ENCODE data around the gene SCRN1.

The SCRN1 gene

DNA sequence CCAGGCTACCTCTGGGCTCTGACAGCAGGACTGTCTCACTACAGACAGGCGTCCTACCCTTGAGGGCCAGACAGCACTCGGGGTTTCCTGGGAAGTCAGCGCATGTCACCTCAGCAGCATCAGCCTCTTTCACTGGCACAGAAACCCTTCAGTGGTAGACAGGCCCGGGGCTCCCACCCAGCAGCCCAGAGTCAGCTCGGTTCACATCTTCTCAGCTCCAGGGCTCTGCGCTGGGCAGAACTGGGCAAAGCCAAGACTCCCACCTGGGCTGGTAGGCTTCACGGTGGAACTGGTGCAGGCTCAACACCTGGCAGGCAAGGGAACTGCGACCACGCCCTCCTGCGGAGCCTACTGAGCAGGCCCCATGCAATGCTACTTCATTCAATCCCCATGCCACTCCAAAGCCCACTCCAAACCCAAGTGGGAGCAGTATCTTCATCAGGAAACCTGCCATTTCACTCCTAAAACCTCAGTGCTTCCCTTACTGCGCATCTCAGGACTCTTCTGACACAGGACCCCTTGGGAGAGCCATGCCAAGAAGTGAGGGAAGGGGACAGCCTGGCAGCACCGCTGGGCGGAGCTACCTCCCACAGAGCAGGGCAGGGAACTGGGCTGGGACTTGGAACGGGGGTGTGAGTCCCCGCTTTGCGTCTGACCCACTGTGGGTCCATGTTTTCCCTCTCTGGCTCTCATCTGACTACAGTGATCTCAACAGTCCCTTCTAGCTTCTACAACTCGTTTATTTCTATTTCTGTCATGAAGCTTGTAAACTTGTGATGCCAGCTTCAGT, 60.4 kb downstream of the SCRN1 start:
- DNase-seq (ENCODE audit: low read depth in 1 of 2, low spot score in 1 of 2) = no peak

DNA sequence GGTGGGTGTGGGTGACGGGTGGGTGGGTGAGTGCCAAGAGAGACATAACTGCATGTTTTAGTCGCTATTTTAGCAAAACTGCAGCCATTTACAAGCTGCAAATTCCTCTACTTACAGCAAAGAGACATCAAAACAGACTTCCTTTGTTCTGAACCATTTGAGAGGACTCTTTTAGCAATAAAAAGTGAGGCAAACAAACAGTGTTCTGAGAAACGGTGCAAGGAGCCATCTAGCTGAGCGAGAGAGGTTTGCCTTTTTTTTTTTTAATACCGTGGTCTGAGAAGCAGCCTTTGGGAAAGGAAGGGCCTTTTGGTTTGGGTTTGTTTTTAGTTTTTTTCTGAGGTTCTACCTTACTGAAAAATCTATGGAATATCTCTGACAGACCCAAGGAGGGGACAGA, 62.9 kb downstream of the SCRN1 start:
- no peak for DNase-seq (ENCODE audit: low read depth in 1 of 2, low spot score in 1 of 2)

DNA sequence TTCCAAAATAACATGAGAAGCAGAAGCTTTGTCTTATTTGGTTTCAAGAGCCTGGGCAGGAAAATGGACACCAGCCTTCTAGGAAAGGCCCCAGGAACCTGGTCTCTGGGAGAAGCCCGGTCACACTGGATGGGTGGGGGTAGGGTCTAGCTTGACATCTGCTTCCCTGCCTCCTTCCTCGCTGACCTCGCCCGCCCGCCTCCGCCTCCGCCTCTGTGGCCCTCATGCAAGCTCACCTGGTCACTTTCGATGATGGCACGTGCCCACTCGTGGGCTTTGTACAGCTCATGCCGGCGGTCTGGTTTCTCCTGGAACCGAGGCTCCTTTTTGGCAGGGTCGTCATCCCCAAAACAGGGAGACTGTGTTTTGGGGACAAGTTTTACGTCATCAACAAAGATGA, 63.4 kb downstream of the SCRN1 start:
- DNase-seq (ENCODE audit: low read depth in 1 of 2, low spot score in 1 of 2) = no peak

DNA sequence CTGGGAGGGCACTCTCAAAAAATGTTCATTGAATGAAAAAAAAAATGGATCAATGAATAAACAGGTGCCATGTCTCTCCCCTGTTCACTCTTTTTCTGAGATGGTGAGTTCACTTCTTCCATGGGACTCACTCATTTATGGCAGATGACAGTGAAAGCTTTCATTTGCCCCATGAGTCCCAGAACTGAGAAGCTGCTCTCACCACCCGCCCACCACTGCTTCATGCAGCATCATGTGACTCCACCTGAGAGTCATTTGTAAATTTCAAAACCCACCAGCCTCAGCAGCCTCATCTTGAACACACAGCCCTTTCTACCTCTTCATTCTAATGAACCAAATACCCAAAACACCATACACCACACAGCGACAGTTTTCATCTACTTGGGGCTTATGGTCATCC, 64.9 kb downstream of the SCRN1 start:
- DNase-seq (ENCODE audit: low read depth in 1 of 2, low spot score in 1 of 2) = no peak

DNA sequence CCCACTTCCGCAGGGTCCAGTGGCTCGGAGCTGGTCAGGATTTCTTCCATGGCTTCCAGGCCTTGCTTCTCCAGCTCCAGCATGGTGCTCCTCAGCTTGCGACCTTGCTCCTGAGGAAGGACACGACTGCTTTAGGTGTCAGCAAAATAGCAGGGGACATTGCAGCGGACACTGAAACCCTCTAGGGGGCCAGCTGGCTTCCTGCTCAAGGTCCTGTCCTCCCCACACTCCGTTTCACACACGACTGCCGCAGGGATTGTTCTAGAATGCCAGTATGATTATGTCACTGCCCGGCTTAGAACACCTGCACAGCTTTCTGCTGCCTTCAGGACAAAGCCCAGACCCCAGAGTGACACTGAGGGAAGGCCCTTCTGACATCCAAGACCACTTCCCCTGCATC, 65.6 kb downstream of the SCRN1 start:
- no peak for DNase-seq (ENCODE audit: low read depth in 1 of 2, low spot score in 1 of 2)

DNA sequence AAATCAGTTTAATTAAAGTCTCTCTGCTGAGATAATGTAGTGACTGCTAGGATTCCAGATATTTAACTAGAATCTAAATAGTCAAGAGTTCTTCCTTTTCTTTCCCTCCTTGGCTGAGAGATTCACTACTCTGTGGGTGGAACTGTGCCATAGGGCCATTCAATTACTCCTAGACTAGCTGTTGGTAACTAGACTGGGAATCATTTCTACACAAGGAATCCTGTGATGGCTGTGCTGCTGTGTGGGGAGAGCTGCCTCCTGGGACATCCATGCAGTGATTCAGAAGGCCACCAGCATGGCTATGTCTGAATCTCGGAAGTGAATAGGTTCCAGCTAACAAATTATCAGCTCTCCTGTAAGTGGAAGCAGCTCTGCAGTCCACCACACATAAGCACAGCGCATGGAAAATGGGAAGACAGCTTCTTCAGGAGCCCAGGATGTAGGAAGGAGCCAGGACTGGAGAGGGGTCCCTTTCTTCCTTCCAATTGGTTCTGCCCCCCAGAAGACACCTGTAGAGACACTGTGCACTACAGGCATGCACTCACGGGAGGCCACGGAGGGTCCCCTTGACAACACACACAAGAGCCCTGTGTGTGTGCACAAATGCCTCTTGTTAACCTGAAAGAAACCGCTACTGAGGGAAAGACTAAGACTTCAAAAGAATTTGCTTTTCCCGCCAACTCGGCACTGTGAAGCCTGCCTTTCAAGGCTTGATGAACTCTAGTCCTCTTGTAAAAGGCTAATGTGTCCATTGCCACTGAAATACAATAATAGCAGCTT, 66.5 kb downstream of the SCRN1 start:
- no peak for DNase-seq (ENCODE audit: low read depth in 1 of 2, low spot score in 1 of 2)

DNA sequence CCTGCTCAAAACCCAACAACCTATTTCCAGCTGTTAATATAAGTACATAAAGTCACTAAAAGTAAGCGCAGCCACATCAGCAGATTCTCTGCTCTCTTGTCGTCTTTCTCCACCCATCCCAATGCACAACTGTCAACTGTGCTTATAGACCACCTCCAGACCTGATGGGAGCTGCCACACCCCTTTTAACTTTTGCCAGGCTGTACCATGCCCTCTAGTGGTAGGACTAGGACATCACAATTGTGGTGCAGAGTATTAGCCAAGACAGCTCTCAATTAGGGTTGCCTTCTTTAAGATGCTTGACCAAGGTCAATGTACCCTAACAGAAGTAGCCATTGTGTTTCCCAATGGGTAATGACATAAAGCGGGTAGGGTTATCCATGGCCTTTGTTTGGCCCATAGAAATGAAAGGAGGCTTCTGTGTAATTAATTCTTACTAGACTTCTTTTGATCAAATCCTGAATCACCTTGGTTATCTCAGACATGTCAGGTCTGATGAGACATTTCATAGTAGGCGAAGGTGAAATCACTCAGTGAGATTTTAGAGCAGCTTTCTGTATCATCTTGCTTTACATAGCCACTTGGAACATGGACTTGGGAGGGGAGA, 68.1 kb downstream of the SCRN1 start:
- DNase-seq (ENCODE audit: low read depth in 1 of 2, low spot score in 1 of 2) = peak in 1 of 2 donors; percentile 33

DNA sequence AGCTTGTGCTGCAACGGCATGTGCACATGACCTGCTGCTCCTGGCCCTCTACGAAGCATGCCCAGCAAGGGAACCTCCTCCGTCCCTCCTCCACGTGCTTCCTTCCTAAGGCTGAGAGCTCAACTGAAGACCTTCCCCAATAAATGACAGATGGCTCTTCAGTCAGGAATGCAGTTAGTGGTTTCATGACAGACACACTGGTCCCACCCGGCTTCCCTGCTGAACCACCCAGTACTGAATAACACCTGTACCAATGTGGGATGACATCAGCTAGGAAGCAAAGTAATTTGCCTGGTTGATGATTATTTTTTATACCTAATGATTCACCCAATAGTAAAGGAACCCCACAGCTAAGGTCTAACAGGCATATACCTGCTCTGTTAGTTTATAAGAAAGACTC, 69.1 kb downstream of the SCRN1 start:
- DNase-seq (ENCODE audit: low read depth in 1 of 2, low spot score in 1 of 2) = no peak

DNA sequence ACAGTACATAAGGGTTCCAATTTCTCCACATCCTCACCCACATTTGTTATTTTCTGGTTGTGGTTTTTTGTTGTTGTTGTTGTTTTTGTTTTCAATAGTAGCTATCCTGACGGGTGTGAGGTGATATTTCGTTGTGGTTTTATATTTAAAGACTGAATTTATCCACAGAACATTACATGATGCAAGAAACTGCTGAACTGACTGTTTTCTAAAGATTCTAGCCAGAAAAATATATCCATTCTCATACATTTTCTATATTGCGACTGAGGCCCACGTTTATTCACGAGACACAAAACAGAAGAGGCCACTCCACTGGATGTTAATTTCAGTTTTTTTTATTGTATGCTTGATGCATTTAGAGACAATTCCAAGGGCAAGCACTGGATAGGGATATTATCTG, 69.8 kb downstream of the SCRN1 start:
- DNase-seq (ENCODE audit: low read depth in 1 of 2, low spot score in 1 of 2) = no peak

DNA sequence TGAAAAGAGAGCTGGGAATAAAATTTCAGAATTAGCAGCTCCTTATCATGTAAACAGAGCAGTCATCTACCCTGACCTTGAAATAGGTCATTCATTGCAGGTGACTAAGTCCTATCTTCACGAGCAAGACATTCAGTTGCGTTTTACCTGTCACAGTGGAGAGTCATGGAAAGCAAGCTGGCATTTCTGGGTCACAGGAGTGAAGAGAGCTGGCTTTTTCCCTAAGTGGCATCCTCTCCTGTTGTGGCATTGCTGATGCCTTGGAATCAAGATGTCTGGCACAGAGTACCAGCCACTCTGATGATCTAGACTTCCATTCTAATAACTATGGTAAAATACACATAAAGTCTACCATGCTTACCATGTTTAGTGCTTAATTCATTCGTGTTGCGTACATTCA, 70.8 kb downstream of the SCRN1 start:
- no peak for DNase-seq (ENCODE audit: low read depth in 1 of 2, low spot score in 1 of 2)

DNA sequence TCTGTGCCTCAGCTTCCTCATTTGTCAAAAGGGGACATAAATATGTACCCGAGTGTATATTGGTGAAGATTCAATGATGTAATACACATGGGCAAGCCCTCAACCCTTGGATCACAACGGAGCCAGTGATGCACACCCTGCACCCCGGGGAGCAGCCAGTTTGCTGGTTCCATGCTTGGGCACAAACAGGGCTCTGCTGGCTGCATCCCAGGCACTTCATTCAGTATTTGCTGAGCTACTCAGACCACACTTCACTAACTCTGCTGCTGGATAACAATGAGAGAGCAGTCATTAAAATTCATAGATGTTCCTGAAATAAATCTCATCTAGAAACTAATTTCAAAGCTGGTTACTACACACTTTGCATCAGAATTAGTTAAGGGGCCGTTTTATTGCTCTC, 72.0 kb downstream of the SCRN1 start:
- DNase-seq (ENCODE audit: low read depth in 1 of 2, low spot score in 1 of 2) = no peak

DNA sequence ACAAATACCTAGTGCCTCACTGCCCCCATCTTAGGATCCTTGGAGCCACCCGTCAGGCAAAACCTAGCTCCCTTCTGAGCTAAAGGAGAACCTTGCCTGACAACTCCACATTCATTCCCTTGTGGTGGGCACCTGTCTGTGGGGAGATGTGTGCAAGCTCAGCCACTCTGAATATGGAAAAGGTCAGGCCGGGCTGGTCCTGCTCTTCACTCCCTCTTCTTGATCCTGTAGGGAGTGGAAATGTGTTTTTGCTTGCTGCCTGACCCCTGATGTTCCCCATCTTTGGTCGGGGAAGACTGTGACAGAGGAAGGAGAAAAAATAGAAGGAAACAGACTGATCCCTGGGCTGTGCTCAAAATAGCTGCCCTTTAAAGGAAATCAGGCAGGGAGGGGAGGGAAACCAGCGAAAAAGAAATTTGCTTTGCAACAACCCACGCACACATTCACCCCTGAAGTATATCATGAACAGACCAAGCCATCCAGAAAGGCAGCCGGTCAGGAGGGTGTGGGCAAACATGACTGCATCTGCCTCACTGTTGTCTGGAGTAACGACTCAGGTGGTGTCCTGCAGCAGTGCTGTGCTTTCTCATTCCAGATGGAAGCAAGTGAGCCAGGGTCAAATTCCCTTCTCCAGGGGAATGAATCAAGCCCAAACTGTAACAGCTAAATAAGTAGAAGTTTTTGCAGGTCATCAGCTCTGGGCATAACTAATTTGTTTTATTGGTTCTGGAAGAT, 74.0 kb downstream of the SCRN1 start:
- no peak for DNase-seq (ENCODE audit: low read depth in 1 of 2, low spot score in 1 of 2)

DNA sequence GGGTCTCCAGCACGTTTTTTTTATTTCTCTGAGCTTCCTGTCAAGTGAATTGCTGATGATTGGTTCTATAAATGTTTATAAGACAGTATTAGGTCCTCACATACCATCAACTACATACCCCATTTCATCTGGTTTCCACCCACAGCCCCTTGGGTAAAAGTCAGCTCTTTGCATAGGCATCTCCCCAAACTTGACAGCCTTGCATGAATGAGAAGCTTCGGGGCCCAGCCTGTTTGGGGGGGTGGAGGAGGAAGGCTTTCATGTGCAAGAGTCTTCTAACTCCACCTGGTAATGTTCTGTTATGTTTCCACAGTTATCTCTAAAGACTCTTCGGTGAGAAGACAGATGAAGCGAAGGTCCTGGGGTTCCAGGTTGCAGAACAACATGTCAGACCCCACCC, 75.4 kb downstream of the SCRN1 start:
- no peak for DNase-seq (ENCODE audit: low read depth in 1 of 2, low spot score in 1 of 2)

DNA sequence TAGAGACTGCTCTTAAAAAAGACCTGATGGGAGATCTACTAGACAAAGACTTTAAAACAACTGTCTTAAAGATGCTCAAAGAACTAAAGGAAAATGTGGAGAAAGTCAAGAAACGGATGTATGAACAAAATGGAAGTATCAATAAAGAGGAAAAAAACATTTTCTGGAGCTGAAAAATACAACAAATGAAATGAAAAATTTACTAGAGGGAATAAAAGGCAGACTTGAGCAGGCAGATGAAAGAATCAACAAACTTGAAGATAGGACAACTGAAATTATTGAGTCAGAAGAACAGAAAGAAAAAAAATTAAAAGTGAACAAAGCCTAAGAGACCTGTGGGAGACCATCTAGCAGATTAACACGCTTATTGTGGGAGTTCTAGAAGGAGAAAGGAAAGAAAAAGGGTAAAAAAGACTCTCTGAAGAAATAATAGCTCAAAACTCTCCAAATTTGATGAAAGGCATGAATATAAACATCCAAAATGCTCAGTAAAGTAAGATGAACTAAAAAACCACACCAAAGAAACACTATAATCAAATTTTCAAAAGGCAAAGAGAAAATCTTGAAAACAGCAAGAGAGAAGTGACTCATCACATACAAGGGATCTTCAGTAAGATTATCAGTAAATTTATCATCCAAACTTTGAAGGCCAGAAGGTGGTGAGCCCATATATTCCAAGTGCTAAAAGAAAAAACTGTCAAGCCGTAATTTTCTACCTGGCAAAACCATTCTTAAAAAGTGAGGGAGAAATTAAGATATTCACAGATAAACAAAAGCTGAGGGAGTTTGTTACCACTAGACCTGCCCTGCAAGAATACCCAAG, 83.2 kb downstream of the SCRN1 start:
- no peak for DNase-seq (ENCODE audit: low read depth in 1 of 2, low spot score in 1 of 2)

DNA sequence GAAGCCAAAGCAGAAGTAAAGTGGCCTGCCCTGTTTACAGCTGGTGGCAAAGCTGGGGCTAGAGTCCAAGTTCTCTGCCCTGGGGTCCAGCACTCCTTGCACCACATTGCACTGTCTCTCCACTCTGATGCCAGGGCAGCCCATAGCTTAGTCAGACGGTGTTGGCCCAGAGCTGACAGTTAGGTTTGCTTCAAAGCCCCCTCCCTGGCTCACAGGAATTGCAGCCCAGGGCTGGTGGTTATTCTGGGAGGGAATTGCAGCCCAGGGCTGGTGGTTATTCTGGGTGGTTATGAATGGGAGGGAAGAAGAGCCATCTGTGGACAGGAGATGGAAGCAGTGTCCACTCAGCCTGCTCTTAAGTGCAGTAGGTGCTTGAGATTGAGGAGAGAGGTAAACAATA, 88.9 kb downstream of the SCRN1 start:
- DNase-seq (ENCODE audit: low read depth in 1 of 2, low spot score in 1 of 2) = no peak

DNA sequence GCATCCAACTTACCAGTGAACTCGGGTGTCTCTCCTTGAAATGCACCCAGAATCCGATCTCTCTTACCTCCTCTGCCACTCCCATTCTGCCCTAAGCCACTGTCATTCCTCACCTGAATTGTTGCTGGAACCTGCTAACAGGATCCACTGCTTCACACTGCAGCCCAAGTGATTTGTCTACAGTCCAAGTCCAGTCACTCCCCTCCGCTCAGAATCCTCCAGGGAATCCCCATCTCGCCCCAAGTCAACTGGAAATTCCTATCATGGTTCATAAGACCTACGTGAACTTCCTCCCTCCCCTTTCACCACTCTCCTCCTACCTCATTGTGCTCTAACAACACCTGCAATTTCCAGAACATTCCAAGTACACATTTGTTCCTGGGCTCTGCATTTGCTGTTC, 91.3 kb downstream of the SCRN1 start:
- no peak for DNase-seq (ENCODE audit: low read depth in 1 of 2, low spot score in 1 of 2)

DNA sequence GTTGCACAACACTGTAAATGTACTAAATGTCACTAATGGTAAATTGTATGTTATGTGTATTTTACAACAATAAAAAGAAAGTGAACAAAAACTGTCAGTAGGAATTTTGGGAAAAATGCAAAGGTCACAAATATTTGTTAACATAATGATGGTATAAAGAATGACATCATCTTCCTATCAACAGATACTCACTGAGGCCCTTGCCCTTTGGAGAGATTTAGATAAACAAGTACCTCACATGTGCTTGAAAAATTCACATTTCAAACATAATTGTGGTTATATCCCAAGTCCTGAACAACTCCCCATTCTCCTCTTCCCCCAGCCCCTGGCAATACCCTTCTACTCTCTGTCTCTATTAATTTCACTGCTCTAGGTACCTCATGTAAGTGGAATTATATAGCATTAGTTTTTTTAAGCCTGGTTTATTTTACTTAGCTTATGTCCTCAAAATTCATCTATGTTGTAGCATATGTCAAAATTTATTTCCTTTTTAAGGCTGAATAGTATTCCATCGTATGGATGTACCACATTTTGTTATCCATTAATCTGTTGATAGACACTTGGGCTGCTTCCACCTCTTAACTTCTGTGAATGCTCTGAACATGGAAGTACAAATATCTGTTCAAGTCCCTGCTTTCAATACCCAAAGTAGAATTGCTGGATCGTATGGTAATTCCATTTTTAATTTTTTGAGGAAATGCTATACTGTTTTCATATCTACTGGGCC, 92.8 kb downstream of the SCRN1 start:
- DNase-seq (ENCODE audit: low read depth in 1 of 2, low spot score in 1 of 2) = no peak

DNA sequence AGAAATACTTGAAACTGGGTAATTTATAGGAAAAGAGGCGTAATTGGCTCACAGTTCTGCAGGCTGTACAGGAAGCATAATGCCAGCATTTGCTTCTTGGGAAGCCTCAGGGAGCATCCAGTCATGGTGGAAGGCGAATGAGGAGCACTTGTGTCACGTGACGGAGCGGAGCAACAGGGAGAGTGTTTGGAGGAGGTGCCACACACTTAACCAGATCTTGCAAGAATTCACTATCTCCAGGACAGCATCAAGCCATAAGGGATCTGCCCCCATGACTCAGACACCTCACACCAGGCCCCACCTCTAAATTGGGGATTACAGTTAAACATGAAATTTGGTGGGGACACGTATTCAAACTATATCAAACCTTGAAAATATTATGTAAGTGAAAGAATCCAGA, 94.0 kb downstream of the SCRN1 start:
- no peak for DNase-seq (ENCODE audit: low read depth in 1 of 2, low spot score in 1 of 2)

DNA sequence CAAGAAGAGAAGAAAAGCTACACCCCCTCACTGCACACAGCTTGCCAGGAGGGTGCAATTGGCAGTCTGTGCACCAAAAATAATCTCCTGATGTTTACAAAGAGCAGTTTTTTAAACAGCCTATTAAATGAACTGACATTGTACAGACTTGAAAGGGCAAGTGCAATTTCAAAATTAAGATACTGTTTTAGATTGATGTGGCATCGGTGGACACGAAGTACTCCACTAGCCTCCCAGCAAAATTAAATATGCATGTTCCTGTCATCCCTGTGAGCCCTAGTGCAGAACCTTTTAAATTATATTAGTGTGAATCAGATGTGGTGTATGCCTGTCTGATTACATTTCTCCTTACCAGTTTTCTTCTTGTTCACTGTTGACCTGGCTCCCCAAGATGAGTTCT, 95.3 kb downstream of the SCRN1 start:
- DNase-seq (ENCODE audit: low read depth in 1 of 2, low spot score in 1 of 2) = no peak

DNA sequence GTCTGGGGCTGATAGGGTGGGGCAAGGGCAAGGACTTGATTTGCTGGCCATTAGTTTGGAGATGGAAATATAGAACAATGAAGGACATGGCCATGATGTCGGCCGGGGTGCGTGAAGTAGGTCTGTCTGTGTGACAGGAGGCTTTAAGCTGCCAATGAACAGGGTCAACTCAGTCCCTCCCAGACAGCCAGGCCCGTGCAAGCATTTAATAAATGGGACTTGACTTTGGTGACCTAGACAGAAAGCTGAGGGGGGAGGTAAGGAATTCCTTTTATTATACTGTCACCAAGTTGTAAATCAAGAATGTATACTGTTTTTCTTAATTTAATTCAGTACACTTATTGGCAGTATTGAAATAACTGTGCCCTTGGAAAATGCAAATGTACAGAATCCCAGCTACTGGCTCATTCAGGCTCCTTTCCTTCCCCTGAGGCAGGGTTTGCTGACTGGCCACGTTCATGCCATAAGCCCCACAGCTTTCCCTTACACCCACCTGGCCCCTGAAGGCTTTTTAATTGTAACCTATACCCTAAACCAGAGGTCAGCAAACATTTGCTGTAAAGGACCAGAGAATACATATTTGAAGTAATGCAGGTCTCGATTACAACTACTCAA, 96.1 kb downstream of the SCRN1 start:
- DNase-seq (ENCODE audit: low read depth in 1 of 2, low spot score in 1 of 2) = no peak
